Heart left ventricle (tissue), 16 donors: ENCODE data around the gene KRT38. TPM values are rescaled to one million over a fixed set of nuclear protein-coding genes. Genes with fewer than 3 reads are reported as not detected.
"Not testable (repeated sequence)": the region's sequence is repeated elsewhere in the genome, so short reads cannot be mapped to it uniquely, and the experiment has no call there.

Source experiments
- ATAC-seq, 4 donors: fragments of 200-7000 bp; cut with Tn5 transposase; one replicate each; pipeline ENCODE4 v1.9.1; 2020 to 2022; ENCODE audit warnings: moderate library complexity in 4 of 4, mild to moderate bottlenecking in 3 of 4, moderate number of reproducible peaks in 1 of 4
- DNase-seq, 5 donors: peaks; one replicate each; pipeline ENCODE4 v3.0.0-alpha.2; 2020
- H3K27ac ChIP-seq, 12 donors: fragments of 200-600 bp; sonication (generic) in 4 of 12; one replicate each; pipeline versions ENCODE4 v1.5.0 to v1.8.0; 2016 to 2022; ENCODE audit warnings: mild to moderate bottlenecking in 2 of 12
- H3K27me3 ChIP-seq, 9 donors: fragments of 200-600 bp; sonication (generic) in 2 of 9; one replicate each; pipeline versions ENCODE4 v1.5.1 to v1.8.0; 2016 to 2022; ENCODE audit warnings: mild to moderate bottlenecking in 3 of 9
- H3K36me3 ChIP-seq, 9 donors: fragments of 200-600 bp; sonication (generic) in 2 of 9; one replicate each; pipeline versions ENCODE4 v1.5.0 to v1.8.0; 2018 to 2022; ENCODE audit warnings: mild to moderate bottlenecking in 2 of 9
- H3K4me1 ChIP-seq, 12 donors: fragments of 200-600 bp; sonication (generic) in 4 of 12; one replicate each; pipeline versions ENCODE4 v1.5.0 to v1.8.0; 2016 to 2022; ENCODE audit warnings: mild to moderate bottlenecking in 3 of 12
- H3K4me3 ChIP-seq, 12 donors: fragments of 200-600 bp; sonication (generic) in 4 of 12; one replicate each; pipeline versions ENCODE4 v1.5.0 to v1.8.0; 2017 to 2022; ENCODE audit warnings: mild to moderate bottlenecking in 9 of 12, moderate library complexity in 4 of 12
- H3K9me3 ChIP-seq, 12 donors: fragments of 200-600 bp; sonication (generic) in 4 of 12; one replicate each; pipeline versions ENCODE4 v1.5.0 to v1.8.0; 2016 to 2022; ENCODE audit warnings: mild to moderate bottlenecking in 1 of 12
- POLR2A ChIP-seq, 2 donors: fragments of 450-650 bp; IDR thresholded peaks; one replicate each; pipeline ENCODE4 v1.6.1; 2017; ENCODE audit warnings: antibody characterized with exemption in 2 of 2, mild to moderate bottlenecking in 2 of 2, moderate library complexity in 2 of 2
- WGBS, 4 donors: extraction: QIAGEN DNeasy Blood & Tissue Kit in 2 of 4; methylation state at CpG; one replicate each; pipeline versions ENCODE4 v1.1.5 to v1.1.7; 2013 to 2018; 5-methylcytosine and 5-hydroxymethylcytosine counted together
- intact Hi-C, 10 donors: fragments of 100-400 bp; cut with DNase I; formaldehyde crosslinking; loops; one replicate each; pipeline versions ENCODE4 v1.11.1 to v1.14.2; 2022
- polyA plus RNA-seq, 2 donors: library from polyadenylated mRNA; stranded (reverse); fragments of 200-250 nt; gene quantifications; one replicate each; pipeline ENCODE4 v1.2.3, GENCODE V29; 2013
- total RNA-seq, 9 donors: library from RNA; depleted of rRNA in 2 of 9; stranded (reverse); fragments of >200 nt in 2 of 9; fragmentation: NEBNext Ultra II Directional in 3 of 9; extraction: Animal tissue kit (Norgen Biotek cat#: 25700) in 3 of 9; gene quantifications; one replicate each; pipeline versions ENCODE4 v1.1.0 to v1.2.4, GENCODE V29; 2016 to 2023
- TF ChIP-seq, protein P1 (sequence below), 12 donors: fragments of 200-600 bp; sonication (generic) in 4 of 12; IDR thresholded peaks; one replicate each; pipeline versions ENCODE4 v1.5.0 to v1.8.0; 2018 to 2022; ENCODE audit warnings: antibody characterized with exemption in 12 of 12, mild to moderate bottlenecking in 5 of 12
- donor health status: ischemic (EF 13 %, LVEDD 7.1; RV severe dilation, severe dysfunction).
- donor health status: healthy with polysubstance abuse.
- donor health status: DM: no; HTN: yes; CAD: no.
- donor health status: DM: no; HTN: no; CAD: no.
- donor health status: ischemic (EF 25% LVEDD 6.9; RV normal size, moderate dysfunction).
- donor health status: ischemic (EF 25% LVEDD 5.7; RV mildly dilated, moderate dysfunction).
- donor health status: healthy.
- donor health status: DM: yes; HTN: yes; CAD: no.
- donor health status: ischemic (EF 35%, LVEDD 5.7; RV mildly dilated, moderate dysfunction).
- donor health status: nonischemic (EF 11% LVEDD 7.7; RV severe dilation, severe dysfunction).
- donor health status: DM: yes; HTN: yes; CAD: no.
- donor health status: PGD.
- donor health status: ischemic (EF 29% LVEDD 5.4; RV normal size, mild dysfunction).
- donor health status: nonischemic (EF 23%, LVEDD 6.1; RV moderate dilation, normal function).

KRT38 gene
- total and polyA plus RNA-seq, 11 donors: not detected

DNA sequence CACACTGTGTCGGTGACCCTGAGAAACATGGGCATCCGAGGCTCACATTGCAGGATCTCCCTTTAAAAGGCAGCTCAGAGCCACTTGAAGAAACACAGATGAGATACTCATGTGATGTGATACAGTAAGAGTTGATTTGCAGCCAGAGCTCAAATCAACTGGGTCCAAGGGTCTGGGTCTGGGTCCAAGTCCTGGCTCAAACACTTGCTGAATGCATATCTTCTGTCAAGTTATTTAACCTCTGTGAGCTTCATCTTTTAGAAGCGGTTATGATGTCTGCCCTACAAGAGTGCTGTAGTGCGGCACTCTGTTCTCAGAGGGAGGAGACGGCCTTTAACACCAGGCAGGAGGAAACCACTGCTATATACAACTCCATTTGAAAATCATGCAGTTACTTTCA is 6.4 kb downstream of the KRT38 start:
- Histone ChIP-seq H3K4me1 (peaks cover 0 to 10% (median 0%) of the 10 kb centered on the region in 12 donors), H3K9me3 (no peaks in the 10 kb centered on the region), H3K36me3 (no peaks in the 10 kb centered on the region), H3K4me3 (no peak overlapping the region), H3K27ac (peak overlapping the region in 1 of 12 donors; percentile 31), H3K27me3 (peaks cover 0 to 22% (median 0%) of the 10 kb centered on the region in 9 donors)
- intact Hi-C loops: no loop called here
- 31 to 37% (median 35%) methylated on average over 5 of the region's 5 CpGs for WGBS, 4 donors
- DNase-seq: no peak
- ATAC-seq: peak in 3 of 4 donors; percentile 28 to 81 (median 28)
- TF ChIP-seq, protein P1, sequence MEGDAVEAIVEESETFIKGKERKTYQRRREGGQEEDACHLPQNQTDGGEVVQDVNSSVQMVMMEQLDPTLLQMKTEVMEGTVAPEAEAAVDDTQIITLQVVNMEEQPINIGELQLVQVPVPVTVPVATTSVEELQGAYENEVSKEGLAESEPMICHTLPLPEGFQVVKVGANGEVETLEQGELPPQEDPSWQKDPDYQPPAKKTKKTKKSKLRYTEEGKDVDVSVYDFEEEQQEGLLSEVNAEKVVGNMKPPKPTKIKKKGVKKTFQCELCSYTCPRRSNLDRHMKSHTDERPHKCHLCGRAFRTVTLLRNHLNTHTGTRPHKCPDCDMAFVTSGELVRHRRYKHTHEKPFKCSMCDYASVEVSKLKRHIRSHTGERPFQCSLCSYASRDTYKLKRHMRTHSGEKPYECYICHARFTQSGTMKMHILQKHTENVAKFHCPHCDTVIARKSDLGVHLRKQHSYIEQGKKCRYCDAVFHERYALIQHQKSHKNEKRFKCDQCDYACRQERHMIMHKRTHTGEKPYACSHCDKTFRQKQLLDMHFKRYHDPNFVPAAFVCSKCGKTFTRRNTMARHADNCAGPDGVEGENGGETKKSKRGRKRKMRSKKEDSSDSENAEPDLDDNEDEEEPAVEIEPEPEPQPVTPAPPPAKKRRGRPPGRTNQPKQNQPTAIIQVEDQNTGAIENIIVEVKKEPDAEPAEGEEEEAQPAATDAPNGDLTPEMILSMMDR (IDR thresholded peaks at IDR 0.05): no peak
- TF ChIP-seq POLR2A (IDR thresholded peaks at IDR 0.05): no peak

DNA sequence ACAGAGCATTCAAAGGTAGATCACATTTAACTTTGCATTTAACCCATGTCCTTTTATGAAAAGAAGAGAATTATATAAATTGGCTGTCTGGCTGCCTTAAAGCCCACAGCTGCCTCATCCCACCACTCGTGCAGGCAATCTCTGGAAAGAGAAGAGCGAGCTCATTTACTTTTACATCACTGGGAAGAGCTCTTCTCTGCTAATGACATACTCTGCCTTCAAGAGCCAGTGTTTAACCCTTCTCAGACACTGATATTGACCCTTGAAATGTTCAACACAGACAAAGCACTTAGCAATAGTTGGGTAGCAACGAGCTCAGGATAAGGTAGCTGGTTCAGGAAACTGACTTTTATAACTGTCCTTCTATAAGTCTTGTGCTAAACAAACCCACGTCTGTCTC is 6.8 kb downstream of the KRT38 start:
- peaks cover 0 to 21% (median 0%) of the 10 kb centered on the region in 9 donors for H3K27me3 ChIP-seq
- peaks cover 0 to 10% (median 0%) of the 10 kb centered on the region in 12 donors for H3K4me1 ChIP-seq
- peak overlapping the region in 1 of 12 donors; percentile 31 for H3K27ac ChIP-seq
- DNase-seq (no peak), ATAC-seq (no peak)
- 20 to 27% (median 22%) methylated on average over 4 of the region's 4 CpGs for WGBS, 4 donors
- TF ChIP-seq, protein P1 (IDR thresholded peaks at IDR 0.05): no peak
- TF ChIP-seq POLR2A (IDR thresholded peaks at IDR 0.05): no peak
- no peaks in the 10 kb centered on the region for H3K36me3 ChIP-seq
- no peak overlapping the region for H3K4me3 ChIP-seq
- H3K9me3 ChIP-seq: no peaks in the 10 kb centered on the region
- intact Hi-C loops: no loop called here

DNA sequence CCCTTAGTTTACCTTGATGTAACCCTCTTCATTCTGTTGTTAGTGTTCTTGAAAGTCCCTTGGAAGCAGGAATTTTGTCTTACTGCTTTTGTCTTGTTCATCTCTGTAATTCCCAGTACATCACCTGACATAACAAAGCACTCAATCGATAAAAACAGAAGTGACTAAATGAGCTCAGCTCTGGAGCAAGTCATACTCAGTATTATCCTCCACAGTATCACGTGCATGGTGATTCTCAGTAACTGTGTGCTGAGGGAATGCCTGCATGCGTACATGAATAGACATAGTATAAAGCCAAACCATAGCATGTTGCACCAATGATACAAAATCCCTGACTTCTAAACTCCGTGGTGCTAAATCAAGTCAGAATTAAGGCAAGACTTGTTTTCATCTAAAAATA is 7.2 kb downstream of the KRT38 start:
- intact Hi-C loops: no loop called here
- Histone ChIP-seq H3K27me3 (peaks cover 0 to 21% (median 0%) of the 10 kb centered on the region in 9 donors), H3K27ac (no peak overlapping the region), H3K9me3 (no peaks in the 10 kb centered on the region), H3K4me1 (peaks cover 0 to 10% (median 0%) of the 10 kb centered on the region in 12 donors), H3K36me3 (no peaks in the 10 kb centered on the region), H3K4me3 (no peak overlapping the region)
- TF ChIP-seq POLR2A (IDR thresholded peaks at IDR 0.05): no peak
- TF ChIP-seq, protein P1 (IDR thresholded peaks at IDR 0.05): no peak
- DNase-seq (no peak), ATAC-seq (no peak)
- 39 to 44% (median 43%) methylated on average over 4 of the region's 4 CpGs for WGBS, 4 donors

DNA sequence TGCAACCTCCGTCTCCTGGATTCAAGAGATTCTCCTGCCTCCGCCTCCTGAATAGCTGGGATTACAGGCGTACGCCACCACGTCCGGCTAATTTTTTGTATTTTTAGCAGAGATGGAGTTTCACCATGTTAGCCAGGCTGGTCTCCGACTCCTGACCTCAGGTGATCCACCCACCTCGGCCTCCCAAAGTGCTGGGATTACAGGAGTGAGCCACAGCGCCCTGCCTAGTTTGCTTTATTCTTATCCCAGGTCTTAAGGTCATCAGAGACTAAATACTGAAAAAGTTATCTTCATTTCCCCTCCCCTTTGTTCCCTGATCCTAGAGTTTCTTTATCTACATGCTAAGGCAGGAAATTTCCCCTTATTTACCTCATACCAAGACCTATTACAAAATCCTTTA is 10.4 kb downstream of the KRT38 start:
- H3K9me3 ChIP-seq, ATAC-seq, H3K4me3 ChIP-seq, DNase-seq, H3K36me3 ChIP-seq, H3K4me1 ChIP-seq, H3K27ac ChIP-seq, intact Hi-C loops: not testable (repeated sequence)
- 75 to 81% (median 77%) methylated on average over 9 of the region's 9 CpGs for WGBS, 4 donors
- peaks cover 0 to 21% (median 0%) of the 10 kb centered on the region in 9 donors for H3K27me3 ChIP-seq

DNA sequence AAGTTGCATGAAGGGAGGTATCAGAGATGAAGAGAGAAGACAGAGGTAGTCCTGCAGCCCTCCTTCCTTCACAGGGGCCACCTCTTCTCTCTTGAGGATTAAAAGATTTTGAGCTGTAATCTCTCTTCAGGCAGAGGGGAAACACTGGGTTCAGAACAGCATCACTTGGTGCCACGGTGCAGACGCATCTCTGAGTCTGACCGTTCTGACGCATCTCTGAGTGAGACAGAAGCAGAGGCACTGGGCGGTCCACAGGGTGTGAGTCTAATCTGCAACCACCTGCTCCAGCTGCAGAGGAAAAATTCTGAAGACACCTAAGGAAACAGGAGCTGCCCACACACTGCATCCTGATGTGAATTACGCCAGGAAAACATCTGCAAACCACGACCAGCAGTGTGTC is 11.1 kb downstream of the KRT38 start:
- intact Hi-C loops: no loop called here
- H3K4me1 ChIP-seq: peaks cover 0 to 9% (median 0%) of the 10 kb centered on the region in 12 donors
- ATAC-seq: no peak
- H3K27me3 ChIP-seq: peaks cover 0 to 21% (median 0%) of the 10 kb centered on the region in 9 donors
- H3K27ac ChIP-seq: no peak overlapping the region
- no peaks in the 10 kb centered on the region for H3K36me3 ChIP-seq
- no peak overlapping the region for H3K4me3 ChIP-seq
- DNase-seq: no peak
- no peaks in the 10 kb centered on the region for H3K9me3 ChIP-seq
- TF ChIP-seq, protein P1 (IDR thresholded peaks at IDR 0.05): no peak
- no peak for TF ChIP-seq POLR2A (IDR thresholded peaks at IDR 0.05)
- whole genome bisulfite sequencing, 4 donors: 58 to 73% (median 63%) methylated on average over 7 of the region's 7 CpGs
